NCI-H748 (cell line): Measurements from ENCODE around the gene ERCC3.
"Not testable (repeated sequence)": the region's sequence is repeated elsewhere in the genome, so short reads cannot be mapped to it uniquely, and the experiment has no call there.

ENCODE experiments used
- DNase-seq: peaks from one replicate; lab custom pipeline; 2025; ENCODE audit not compliant: unreplicated experiment; lab: John Stamatoyannopoulos, UW

The ERCC3 gene

GRCh38 chr2:127226520-127227263 is 67.3 kb downstream of the ERCC3 start:
- peak; percentile 64 for DNase-seq

DNA sequence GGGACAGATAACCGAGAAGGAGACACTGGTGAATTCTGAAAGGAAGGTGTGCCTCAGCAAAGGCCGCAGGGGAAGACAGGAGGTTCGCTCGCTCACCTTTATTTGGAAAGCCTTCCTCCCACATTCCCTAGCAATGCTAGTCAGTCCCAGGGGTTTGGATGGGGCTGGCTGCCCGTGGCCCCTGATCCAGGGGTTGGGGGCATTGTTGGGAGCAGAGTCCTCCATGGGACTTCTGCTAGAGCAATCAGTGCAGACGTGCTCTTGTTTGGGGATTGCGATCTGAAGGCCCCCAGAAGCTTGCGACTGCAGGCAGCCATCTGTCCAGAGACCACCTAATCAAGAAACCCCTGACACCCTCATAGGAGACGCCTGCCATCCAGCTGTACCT is 67.8 kb downstream of the ERCC3 start:
- DNase-seq: no peak

GRCh38 chr2:127225186-127225960 is 68.6 kb downstream of the ERCC3 start:
- no peak for DNase-seq

- peak; percentile 36 for DNase-seq
These were observed 69.8 kb downstream of the ERCC3 start for GRCh38 chr2:127224135-127224534.

GRCh38 chr2:127220768-127221527 is 73.0 kb downstream of the ERCC3 start:
- no peak for DNase-seq

GRCh38 chr2:127220102-127220767 is 73.7 kb downstream of the ERCC3 start, which contains the start of gene CYP27C1:
CYP27C1 (minus strand) TSS chr2:127220299; CDS start chr2:127220270, 29 bp downstream.
- DNase-seq: peak; percentile 35

DNA sequence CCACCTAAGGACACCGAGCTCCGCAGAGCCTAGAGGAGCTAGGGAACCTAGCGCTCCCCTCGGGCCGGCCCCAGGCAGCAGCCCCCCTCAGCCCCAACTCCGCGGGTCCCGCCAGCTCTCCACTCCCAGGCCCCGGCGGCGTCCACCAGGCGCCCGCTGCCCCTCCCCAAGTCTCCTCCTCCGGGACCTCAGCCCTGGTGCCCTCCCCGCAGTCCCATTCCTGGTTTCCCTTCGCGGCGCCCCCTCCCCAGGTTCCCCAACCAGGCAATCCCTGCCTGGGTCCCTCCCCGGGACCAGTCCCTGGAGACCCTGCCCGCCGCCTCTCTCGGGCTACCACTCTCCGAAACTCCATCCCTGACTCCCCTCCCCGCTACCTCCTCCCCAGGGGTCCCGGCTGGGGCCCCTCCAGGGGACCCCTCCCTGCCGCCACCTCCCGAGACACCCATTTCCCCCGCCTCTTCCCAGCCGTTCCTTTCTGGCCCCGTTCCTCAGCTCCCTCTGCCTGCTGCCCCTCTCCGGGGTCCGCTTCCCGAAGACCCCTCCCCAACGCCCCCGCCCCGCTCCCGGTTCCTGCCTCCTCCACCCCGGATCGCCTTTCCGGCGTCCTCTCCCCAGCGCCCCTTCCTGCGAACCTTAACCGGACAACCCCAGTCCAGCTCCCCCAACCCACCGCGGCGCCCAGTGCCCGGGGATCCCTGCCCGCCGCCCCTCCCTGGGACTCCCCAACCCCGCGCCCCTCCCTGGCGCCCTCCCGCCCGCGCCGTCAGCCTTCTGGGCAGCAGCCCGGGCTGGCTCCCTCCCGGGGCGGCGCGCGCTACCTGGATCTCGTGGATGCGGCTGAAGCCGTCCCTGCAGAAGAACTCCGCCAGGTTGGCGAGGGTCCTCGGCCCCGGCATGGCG is 74.5 kb downstream of the ERCC3 start:
- DNase-seq: peak; percentile 35

DNA sequence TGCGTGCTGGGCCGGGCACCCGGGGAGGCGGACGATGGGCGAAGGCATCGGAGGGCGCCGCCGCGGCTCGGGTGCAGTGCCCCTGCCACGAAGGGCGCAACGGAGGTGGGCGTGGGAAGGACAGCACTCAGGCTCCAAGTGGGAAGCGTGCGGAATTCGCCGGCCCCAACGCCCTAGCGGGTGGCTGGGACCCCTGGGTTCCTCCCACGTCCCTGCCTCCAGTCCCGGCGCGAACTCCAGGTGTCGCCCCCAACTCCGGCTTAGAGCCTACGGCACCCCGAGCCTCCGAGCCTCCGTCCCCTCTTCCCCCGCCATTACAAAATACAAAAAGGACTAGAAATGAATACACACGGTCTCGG is 75.2 kb downstream of the ERCC3 start:
- peak; percentile 31 for DNase-seq

DNA sequence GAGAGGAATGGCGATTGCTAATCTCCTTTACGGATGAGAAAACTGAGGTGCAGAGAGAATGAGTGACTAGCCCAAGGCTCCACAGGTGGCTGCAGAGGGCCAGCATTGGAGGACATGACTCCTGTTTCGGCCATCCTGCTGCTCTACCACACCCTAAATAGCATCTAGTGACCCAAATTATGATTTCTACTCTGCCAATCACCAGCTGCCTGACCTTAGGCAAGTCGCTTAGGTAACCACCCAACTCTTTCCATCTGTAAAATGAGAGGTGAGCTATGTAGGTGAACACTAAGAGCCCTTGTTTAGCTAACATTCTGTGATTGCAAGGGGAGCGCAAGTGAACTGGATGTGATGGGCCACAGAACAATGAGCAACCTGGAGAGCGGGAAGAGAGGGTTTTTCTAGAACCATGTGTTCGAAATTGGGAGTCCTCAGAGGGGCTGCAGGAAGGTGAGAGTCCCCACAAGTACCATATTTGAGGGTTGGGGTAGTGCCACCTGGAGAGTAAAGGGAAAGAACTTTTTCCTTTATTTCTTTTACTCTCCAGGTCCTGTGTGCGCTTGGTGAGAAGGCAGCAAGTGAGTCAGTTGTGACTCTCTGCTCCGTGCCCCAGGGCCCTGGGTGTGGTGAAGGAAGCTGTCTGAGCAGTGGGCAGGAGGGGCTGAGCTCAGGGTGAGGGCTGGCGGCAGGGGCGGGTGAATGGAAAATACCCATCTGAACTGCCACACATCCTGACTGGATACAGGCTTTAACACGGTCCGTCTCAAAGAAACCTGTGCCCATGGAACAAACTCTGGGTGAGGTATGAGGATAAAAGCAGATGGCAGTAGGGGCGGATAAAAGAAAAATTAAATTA is 76.2 kb downstream of the ERCC3 start:
- DNase-seq: peak; percentile 6

- no peak for DNase-seq
These were observed 77.4 kb downstream of the ERCC3 start for GRCh38 chr2:127216593-127216992.

GRCh38 chr2:127216095-127216494 is 77.8 kb downstream of the ERCC3 start:
- DNase-seq: no peak

DNA sequence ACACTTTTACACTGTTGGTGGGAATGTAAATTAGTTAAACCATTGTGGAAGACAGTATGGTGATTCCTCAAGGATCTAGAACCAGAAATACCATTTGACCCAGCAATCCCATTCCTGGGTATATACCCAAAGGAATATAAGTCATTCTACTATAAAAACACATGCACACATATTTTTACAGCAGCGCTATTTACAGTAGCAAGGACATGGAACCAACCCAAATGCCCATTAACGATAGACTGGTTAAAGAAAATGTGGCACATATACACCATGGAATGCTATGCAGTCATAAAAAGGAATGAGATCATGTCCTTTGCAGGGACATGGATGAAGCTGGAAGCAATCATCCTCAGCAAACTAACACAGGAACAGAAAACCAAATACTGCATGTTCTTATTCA is 79.7 kb downstream of the ERCC3 start:
- not testable (repeated sequence) for DNase-seq

DNA sequence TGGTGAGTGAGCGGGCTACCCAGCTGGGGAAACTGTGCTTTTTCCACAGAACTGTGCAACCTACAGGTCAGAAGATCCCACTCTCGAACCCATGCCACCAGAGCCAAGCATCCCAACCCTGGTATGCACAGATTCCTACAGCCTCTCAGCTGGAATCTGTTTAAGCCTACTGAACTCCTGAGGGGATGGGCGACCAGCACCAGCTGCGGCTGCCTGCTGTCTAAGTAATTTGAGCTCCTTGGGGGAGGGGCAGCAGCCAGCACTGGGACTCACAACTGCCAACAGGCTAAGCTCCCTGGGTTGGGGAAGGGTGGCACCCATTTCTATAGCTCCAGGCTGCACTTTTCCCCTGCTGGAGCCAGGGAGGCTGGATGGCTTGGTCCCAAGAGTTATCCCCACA is 85.6 kb downstream of the ERCC3 start:
- DNase-seq: peak; percentile 17
